ENCODE measurements around the gene CDC42EP5. TPM values are rescaled to one million over a fixed set of nuclear protein-coding genes. Genes with fewer than 3 reads are reported as not detected.

Gene CDC42EP5
- total RNA-seq, 1 donor from 2014 or later: 11.0 TPM

GRCh38 chr19:54432144-54432738 lies 40.9 kb downstream of the CDC42EP5 start:
- intact Hi-C loops (cut with micrococcal nuclease): no loop called here
- ATAC-seq (no peak), DNase-seq (no peak)

GRCh38 chr19:54431255-54431838 lies 41.7 kb downstream of the CDC42EP5 start:
- ATAC-seq: peak; percentile 49
- DNase-seq: peak; percentile 73
- intact Hi-C loops (cut with micrococcal nuclease): no loop called here

- DNase-seq: peak; percentile 69
- peak; percentile 68 for ATAC-seq
- intact Hi-C loops (cut with micrococcal nuclease): no loop called here
These were observed 42.5 kb downstream of the CDC42EP5 start for GRCh38 chr19:54430306-54431254.

- DNase-seq: no peak
- ATAC-seq: no peak
- intact Hi-C loops (cut with micrococcal nuclease): no loop called here
These were observed 43.4 kb downstream of the CDC42EP5 start for GRCh38 chr19:54429545-54430227.

- DNase-seq (no peak), ATAC-seq (no peak)
- intact Hi-C loops (cut with micrococcal nuclease): no loop called here
These were observed 44.0 kb downstream of the CDC42EP5 start for GRCh38 chr19:54429176-54429495.

- intact Hi-C loops (cut with micrococcal nuclease): no loop called here
- ATAC-seq (no peak), DNase-seq (no peak)
These were observed 44.5 kb downstream of the CDC42EP5 start for GRCh38 chr19:54428323-54429175.

GRCh38 chr19:54427586-54427985 lies 45.5 kb downstream of the CDC42EP5 start:
- ATAC-seq (no peak), DNase-seq (no peak)
- intact Hi-C loops (cut with micrococcal nuclease): no loop called here

- intact Hi-C loops (cut with micrococcal nuclease): no loop called here
- ATAC-seq (no peak), DNase-seq (no peak)
These were observed 46.7 kb downstream of the CDC42EP5 start for GRCh38 chr19:54426291-54426931.

GRCh38 chr19:54425382-54425723 lies 47.7 kb downstream of the CDC42EP5 start:
- intact Hi-C loops (cut with micrococcal nuclease): no loop called here
- no peak for ATAC-seq
- no peak for DNase-seq

- intact Hi-C loops (cut with micrococcal nuclease): no loop called here
- DNase-seq (no peak), ATAC-seq (no peak)
These were observed 48.3 kb downstream of the CDC42EP5 start for GRCh38 chr19:54424660-54425381.

- ATAC-seq (no peak), DNase-seq (no peak)
- intact Hi-C loops (cut with micrococcal nuclease): no loop called here
These were observed 48.9 kb downstream of the CDC42EP5 start for GRCh38 chr19:54424201-54424600.

GRCh38 chr19:54422136-54422535 lies 51.0 kb downstream of the CDC42EP5 start:
- intact Hi-C loops (cut with micrococcal nuclease): no loop called here
- ATAC-seq: no peak
- DNase-seq: no peak

GRCh38 chr19:54421521-54421920 lies 51.6 kb downstream of the CDC42EP5 start:
- ATAC-seq (no peak), DNase-seq (no peak)
- intact Hi-C loops (cut with micrococcal nuclease): no loop called here

- ATAC-seq (no peak), DNase-seq (no peak)
- intact Hi-C loops (cut with micrococcal nuclease): no loop called here
These were observed 52.0 kb downstream of the CDC42EP5 start for GRCh38 chr19:54421169-54421516.

GRCh38 chr19:54420383-54421168 lies 52.5 kb downstream of the CDC42EP5 start:
- intact Hi-C loops (cut with micrococcal nuclease): no loop called here
- ATAC-seq (peak; percentile 76), DNase-seq (peak; percentile 61)

GRCh38 chr19:54420068-54420382 lies 53.1 kb downstream of the CDC42EP5 start:
- intact Hi-C loops (cut with micrococcal nuclease): no loop called here
- no peak for ATAC-seq
- no peak for DNase-seq

All from left ventricle myocardium superior (tissue), 1 donor.